Measurements from ENCODE around the gene SIGLEC15.

GRCh38 chr18:45806226-45806625 is 19.2 kb upstream of the SIGLEC15 start:
- TF ChIP-seq, protein P1, sequence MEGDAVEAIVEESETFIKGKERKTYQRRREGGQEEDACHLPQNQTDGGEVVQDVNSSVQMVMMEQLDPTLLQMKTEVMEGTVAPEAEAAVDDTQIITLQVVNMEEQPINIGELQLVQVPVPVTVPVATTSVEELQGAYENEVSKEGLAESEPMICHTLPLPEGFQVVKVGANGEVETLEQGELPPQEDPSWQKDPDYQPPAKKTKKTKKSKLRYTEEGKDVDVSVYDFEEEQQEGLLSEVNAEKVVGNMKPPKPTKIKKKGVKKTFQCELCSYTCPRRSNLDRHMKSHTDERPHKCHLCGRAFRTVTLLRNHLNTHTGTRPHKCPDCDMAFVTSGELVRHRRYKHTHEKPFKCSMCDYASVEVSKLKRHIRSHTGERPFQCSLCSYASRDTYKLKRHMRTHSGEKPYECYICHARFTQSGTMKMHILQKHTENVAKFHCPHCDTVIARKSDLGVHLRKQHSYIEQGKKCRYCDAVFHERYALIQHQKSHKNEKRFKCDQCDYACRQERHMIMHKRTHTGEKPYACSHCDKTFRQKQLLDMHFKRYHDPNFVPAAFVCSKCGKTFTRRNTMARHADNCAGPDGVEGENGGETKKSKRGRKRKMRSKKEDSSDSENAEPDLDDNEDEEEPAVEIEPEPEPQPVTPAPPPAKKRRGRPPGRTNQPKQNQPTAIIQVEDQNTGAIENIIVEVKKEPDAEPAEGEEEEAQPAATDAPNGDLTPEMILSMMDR (IDR thresholded peaks at IDR 0.05), result no peak
- no peak for TF ChIP-seq POLR2AphosphoS5 (IDR thresholded peaks at IDR 0.05)
